CD4-positive, alpha-beta T cell treated with Interleukin-17A for 1 hour (primary cell): Measurements from ENCODE around the gene SLC16A11.
"Not testable (repeated sequence)": the region's sequence is repeated elsewhere in the genome, so short reads cannot be mapped to it uniquely, and the experiment has no call there.

ENCODE experiments used
- DNase-seq: peaks from one replicate; pipeline ENCODE4 v3.0.0-alpha.2; 2020

Gene SLC16A11

GRCh38 chr17:7004398-7005253 is 39.3 kb downstream of the SLC16A11 start:
- peak; percentile 88 for DNase-seq

GRCh38 chr17:7003745-7004144 is 40.1 kb downstream of the SLC16A11 start:
- no peak for DNase-seq

GRCh38 chr17:7002288-7003047 is 41.4 kb downstream of the SLC16A11 start:
- no peak for DNase-seq

- peak; percentile 61 for DNase-seq
Observed at GRCh38 chr17:7001318-7001961, 42.5 kb downstream of the SLC16A11 start.

GRCh38 chr17:6998855-6999508 is 44.9 kb downstream of the SLC16A11 start:
- DNase-seq = no peak

- no peak for DNase-seq
Observed at GRCh38 chr17:6997171-6997570, 46.7 kb downstream of the SLC16A11 start.

- no peak for DNase-seq
Observed at GRCh38 chr17:6996256-6997011, 47.5 kb downstream of the SLC16A11 start.

GRCh38 chr17:6995500-6996255 is 48.2 kb downstream of the SLC16A11 start, which contains the start of gene ALOX12:
Gene ALOX12, plus strand, starts transcription at chr17:6996049. Its CDS starts 69 bp downstream, at chr17:6996118.
- DNase-seq = no peak

GRCh38 chr17:6994666-6995256 is 49.1 kb downstream of the SLC16A11 start:
- no peak for DNase-seq

GRCh38 chr17:6994118-6994598 is 49.7 kb downstream of the SLC16A11 start:
- DNase-seq = no peak

- DNase-seq = not testable (repeated sequence)
Observed at GRCh38 chr17:6993613-6994056, 50.3 kb downstream of the SLC16A11 start.
